ENCODE data around the gene QRFP. TPM values are rescaled to one million over a fixed set of nuclear protein-coding genes. Genes with fewer than 3 reads are reported as not detected.

The QRFP gene
- total RNA-seq, 1 donor from 2014 or later, result not detected

DNA sequence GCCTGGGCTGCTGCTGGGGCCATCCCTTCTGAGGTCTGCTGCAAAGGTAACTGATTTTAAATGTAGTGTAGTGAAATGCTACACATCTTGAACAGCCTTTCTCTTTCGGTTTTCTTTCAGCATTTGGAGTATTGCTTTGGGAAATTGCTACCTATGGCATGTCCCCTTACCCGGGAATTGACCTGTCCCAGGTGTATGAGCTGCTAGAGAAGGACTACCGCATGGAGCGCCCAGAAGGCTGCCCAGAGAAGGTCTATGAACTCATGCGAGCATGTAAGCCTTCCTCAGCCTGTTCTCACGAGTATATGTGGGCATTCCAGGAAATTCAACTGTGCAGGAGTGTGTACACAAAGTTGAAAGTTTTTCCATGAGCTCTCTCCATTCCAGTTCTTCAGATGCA is 18.3 kb downstream of the QRFP start:
- Mint-ChIP-seq H3K36me3 (ENCODE audit: low read depth, unreplicated experiment) (peaks cover 35% of the 10 kb centered on the region), H3K9me3 (ENCODE audit: unreplicated experiment) (no peaks in the 10 kb centered on the region), H3K4me1 (ENCODE audit: unreplicated experiment) (peaks cover 4% of the 10 kb centered on the region), H3K27ac (ENCODE audit: unreplicated experiment) (no peak overlapping the region), H3K27me3 (ENCODE audit: unreplicated experiment) (peaks cover 2% of the 10 kb centered on the region), H3K4me3 (ENCODE audit: unreplicated experiment) (no peak overlapping the region)
- TF ChIP-seq, protein P1, sequence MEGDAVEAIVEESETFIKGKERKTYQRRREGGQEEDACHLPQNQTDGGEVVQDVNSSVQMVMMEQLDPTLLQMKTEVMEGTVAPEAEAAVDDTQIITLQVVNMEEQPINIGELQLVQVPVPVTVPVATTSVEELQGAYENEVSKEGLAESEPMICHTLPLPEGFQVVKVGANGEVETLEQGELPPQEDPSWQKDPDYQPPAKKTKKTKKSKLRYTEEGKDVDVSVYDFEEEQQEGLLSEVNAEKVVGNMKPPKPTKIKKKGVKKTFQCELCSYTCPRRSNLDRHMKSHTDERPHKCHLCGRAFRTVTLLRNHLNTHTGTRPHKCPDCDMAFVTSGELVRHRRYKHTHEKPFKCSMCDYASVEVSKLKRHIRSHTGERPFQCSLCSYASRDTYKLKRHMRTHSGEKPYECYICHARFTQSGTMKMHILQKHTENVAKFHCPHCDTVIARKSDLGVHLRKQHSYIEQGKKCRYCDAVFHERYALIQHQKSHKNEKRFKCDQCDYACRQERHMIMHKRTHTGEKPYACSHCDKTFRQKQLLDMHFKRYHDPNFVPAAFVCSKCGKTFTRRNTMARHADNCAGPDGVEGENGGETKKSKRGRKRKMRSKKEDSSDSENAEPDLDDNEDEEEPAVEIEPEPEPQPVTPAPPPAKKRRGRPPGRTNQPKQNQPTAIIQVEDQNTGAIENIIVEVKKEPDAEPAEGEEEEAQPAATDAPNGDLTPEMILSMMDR (IDR thresholded peaks at IDR 0.05; ENCODE audit: unreplicated experiment), result no peak
- no peak for DNase-seq (ENCODE audit: low spot score)

DNA sequence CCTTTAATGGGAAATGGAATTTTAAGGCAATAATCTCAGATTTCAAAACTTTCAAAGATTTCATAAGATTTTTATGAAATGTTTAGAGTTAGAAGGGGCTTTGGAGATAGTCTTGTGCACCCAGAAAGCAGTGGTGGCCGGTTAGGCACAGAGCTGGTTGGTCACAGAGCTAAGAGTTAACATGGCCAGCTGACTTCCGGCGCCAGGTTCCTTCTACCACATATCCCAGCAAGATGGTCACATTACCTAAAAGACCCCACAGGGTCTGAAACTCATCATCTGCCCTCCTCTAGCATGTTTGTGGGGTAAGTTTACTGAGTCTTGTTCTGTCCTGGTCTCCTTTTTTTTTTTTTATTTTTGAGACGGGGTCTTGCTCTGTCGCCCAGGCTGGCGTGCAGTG is 19.3 kb downstream of the QRFP start:
- H3K9me3 Mint-ChIP-seq (ENCODE audit: unreplicated experiment), result no peaks in the 10 kb centered on the region
- DNase-seq (ENCODE audit: low spot score), result no peak
- H3K27ac Mint-ChIP-seq (ENCODE audit: unreplicated experiment), result no peak overlapping the region
- peaks cover 37% of the 10 kb centered on the region for H3K36me3 Mint-ChIP-seq (ENCODE audit: low read depth, unreplicated experiment)
- peak overlapping the region; percentile 16 for H3K4me3 Mint-ChIP-seq (ENCODE audit: unreplicated experiment)
- TF ChIP-seq, protein P1 (IDR thresholded peaks at IDR 0.05; ENCODE audit: unreplicated experiment), result no peak
- peaks cover 2% of the 10 kb centered on the region for H3K27me3 Mint-ChIP-seq (ENCODE audit: unreplicated experiment)
- H3K4me1 Mint-ChIP-seq (ENCODE audit: unreplicated experiment), result peaks cover 4% of the 10 kb centered on the region

DNA sequence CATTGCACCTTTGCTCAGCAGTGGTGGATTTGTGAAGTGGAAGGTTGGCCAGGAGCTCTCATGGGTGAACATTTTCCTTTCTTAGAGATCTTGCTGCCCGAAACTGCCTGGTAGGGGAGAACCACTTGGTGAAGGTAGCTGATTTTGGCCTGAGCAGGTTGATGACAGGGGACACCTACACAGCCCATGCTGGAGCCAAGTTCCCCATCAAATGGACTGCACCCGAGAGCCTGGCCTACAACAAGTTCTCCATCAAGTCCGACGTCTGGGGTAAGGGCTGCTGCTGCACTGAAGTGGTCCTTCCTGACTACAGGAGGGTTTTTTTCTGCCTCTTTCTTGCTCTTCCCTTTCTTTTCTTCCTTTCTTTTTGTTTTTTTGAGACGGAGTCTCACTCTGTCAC is 21.8 kb downstream of the QRFP start:
- TF ChIP-seq, protein P1 (IDR thresholded peaks at IDR 0.05; ENCODE audit: unreplicated experiment), result no peak
- no peak for DNase-seq (ENCODE audit: low spot score)
- Mint-ChIP-seq H3K27me3 (ENCODE audit: unreplicated experiment) (peaks cover 2% of the 10 kb centered on the region), H3K9me3 (ENCODE audit: unreplicated experiment) (no peaks in the 10 kb centered on the region), H3K27ac (ENCODE audit: unreplicated experiment) (no peak overlapping the region), H3K4me1 (ENCODE audit: unreplicated experiment) (peaks cover 4% of the 10 kb centered on the region), H3K36me3 (ENCODE audit: low read depth, unreplicated experiment) (peaks cover 34% of the 10 kb centered on the region), H3K4me3 (ENCODE audit: unreplicated experiment) (peak overlapping the region; percentile 31)

DNA sequence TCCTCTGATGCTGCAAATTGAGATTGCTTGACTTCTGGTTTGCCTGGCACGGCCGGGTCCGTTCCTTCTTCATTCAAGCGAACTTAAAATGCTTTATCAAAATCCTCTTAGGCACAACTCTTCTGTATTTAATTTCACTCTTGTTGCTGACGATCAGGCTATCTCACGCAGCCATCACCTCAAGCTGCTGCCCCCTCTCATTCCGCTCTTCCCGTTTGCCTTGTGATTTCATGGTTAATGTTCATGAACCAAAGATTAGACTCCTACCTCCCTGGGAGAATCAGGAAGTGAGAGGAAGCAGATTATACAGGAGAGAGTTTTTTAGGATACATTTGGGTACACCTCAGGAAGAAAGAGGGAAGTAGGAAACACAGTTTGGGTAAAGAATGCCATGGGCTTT is 22.6 kb downstream of the QRFP start:
- H3K27me3 Mint-ChIP-seq (ENCODE audit: unreplicated experiment), result peaks cover 2% of the 10 kb centered on the region
- DNase-seq (ENCODE audit: low spot score), result no peak
- TF ChIP-seq, protein P1 (IDR thresholded peaks at IDR 0.05; ENCODE audit: unreplicated experiment), result no peak
- H3K27ac Mint-ChIP-seq (ENCODE audit: unreplicated experiment), result peak overlapping the region; percentile 62
- H3K4me1 Mint-ChIP-seq (ENCODE audit: unreplicated experiment), result peaks cover 4% of the 10 kb centered on the region
- no peaks in the 10 kb centered on the region for H3K9me3 Mint-ChIP-seq (ENCODE audit: unreplicated experiment)
- H3K4me3 Mint-ChIP-seq (ENCODE audit: unreplicated experiment), result peak overlapping the region; percentile 13
- peaks cover 26% of the 10 kb centered on the region for H3K36me3 Mint-ChIP-seq (ENCODE audit: low read depth, unreplicated experiment)

DNA sequence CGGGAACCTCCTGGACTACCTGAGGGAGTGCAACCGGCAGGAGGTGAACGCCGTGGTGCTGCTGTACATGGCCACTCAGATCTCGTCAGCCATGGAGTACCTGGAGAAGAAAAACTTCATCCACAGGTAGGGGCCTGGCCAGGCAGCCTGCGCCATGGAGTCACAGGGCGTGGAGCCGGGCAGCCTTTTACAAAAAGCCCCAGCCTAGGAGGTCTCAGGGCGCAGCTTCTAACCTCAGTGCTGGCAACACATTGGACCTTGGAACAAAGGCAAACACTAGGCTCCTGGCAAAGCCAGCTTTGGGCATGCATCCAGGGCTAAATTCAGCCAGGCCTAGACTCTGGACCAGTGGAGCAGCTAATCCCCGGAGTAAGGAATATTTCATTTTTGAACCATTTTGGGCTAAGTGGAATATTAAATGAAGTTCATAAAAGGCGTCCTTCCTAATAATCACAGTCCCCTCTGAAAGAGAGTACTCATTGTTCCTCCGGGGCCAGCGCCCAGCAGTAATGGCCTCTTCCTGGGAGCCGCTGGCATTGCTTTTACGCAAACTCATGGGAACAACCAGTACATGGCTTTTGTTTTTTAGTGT is 23.6 kb downstream of the QRFP start:
- TF ChIP-seq, protein P1 (IDR thresholded peaks at IDR 0.05; ENCODE audit: unreplicated experiment), result no peak
- Mint-ChIP-seq H3K36me3 (ENCODE audit: low read depth, unreplicated experiment) (peaks cover 25% of the 10 kb centered on the region), H3K9me3 (ENCODE audit: unreplicated experiment) (no peaks in the 10 kb centered on the region), H3K4me3 (ENCODE audit: unreplicated experiment) (no peak overlapping the region), H3K27ac (ENCODE audit: unreplicated experiment) (no peak overlapping the region), H3K27me3 (ENCODE audit: unreplicated experiment) (peaks cover 2% of the 10 kb centered on the region), H3K4me1 (ENCODE audit: unreplicated experiment) (peaks cover 4% of the 10 kb centered on the region)
- DNase-seq (ENCODE audit: low spot score), result no peak

All from endothelial cell (in vitro differentiated cells).